ENCODE measurements around the gene CYP4A11.
"Not testable (repeated sequence)": the region's sequence is repeated elsewhere in the genome, so short reads cannot be mapped to it uniquely, and the experiment has no call there.

CYP4A11 gene

DNA sequence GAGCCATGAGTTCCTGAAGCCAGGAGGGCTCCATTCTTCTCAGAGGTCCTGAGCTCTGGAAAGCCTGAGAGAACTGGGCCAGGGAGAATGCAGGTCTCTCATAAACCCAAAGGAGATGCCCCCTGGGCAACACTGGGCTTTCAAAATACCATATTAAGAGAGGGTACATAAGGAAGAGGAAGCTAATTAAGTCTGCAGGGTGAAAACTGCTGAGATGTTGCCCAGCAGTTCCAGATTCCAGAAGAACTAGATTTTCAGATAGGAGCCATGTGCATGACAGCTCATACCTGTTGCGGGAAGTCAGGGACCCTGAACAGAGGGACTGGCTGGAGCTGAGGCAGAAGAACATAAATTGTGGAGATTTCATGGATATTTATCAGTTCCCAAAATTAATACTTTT is 40.9 kb downstream of the CYP4A11 start:
- TF ChIP-seq CTCF (IDR thresholded peaks at IDR 0.05; ENCODE audit: insufficient read depth, low read depth, low read length, missing control alignments): no peak

GRCh38 chr1:46881656-46882055 is 59.6 kb downstream of the CYP4A11 start:
- DNase-seq (ENCODE audit: low read depth); H3K4me3 ChIP-seq (ENCODE audit: low read length): not testable (repeated sequence)

More for the DNA sequence above, 40.9 kb downstream of the CYP4A11 start:
- DNase-seq (ENCODE audit: low read depth): no peak
- H3K4me3 ChIP-seq (ENCODE audit: low read length): no peak overlapping the region

All from epithelial cell of esophagus (primary cell).